Lower leg skin (tissue), 3 donors: Measurements from ENCODE around the gene SMOC1.

Experiments
- POLR2A ChIP-seq, 2 donors: fragments of 450-650 bp; IDR thresholded peaks; one replicate each; pipeline ENCODE4 v1.6.1; 2016 to 2017; ENCODE audit warnings: antibody characterized with exemption in 2 of 2, mild to moderate bottlenecking in 1 of 2, moderate library complexity in 1 of 2
- TF ChIP-seq, protein P1 (sequence below), 3 donors: fragments of 450-650 bp; IDR thresholded peaks; one replicate each; pipeline ENCODE4 v1.5.1; 2016; ENCODE audit warnings: antibody characterized with exemption in 3 of 3, mild to moderate bottlenecking in 3 of 3, moderate library complexity in 2 of 3

DNA sequence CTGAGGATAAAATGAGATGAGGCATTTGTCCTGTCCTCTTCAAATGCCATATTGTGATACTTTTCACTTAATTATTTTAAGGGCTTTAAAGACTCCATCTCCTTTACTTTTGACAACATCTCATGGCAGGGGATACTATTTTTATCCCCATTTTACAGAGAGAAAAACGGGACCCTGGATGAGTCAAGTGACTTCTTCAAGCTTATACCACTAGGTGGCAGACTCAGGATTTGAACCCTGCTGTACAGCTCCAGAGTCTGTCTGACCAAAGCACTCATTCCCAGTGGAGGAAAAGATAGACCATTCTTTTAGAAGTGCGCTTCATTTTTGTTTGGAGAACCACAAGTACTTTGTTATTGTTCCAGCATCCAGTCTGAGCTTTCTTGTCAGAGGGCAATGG lies 1.7 kb upstream of the SMOC1 start:
- TF ChIP-seq, protein P1, sequence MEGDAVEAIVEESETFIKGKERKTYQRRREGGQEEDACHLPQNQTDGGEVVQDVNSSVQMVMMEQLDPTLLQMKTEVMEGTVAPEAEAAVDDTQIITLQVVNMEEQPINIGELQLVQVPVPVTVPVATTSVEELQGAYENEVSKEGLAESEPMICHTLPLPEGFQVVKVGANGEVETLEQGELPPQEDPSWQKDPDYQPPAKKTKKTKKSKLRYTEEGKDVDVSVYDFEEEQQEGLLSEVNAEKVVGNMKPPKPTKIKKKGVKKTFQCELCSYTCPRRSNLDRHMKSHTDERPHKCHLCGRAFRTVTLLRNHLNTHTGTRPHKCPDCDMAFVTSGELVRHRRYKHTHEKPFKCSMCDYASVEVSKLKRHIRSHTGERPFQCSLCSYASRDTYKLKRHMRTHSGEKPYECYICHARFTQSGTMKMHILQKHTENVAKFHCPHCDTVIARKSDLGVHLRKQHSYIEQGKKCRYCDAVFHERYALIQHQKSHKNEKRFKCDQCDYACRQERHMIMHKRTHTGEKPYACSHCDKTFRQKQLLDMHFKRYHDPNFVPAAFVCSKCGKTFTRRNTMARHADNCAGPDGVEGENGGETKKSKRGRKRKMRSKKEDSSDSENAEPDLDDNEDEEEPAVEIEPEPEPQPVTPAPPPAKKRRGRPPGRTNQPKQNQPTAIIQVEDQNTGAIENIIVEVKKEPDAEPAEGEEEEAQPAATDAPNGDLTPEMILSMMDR (IDR thresholded peaks at IDR 0.05) = no peak
- TF ChIP-seq POLR2A (IDR thresholded peaks at IDR 0.05) = no peak
